GM10266 (cell line): ENCODE results near the gene FERMT2.

ENCODE experiments used
- DNase-seq: peaks from one replicate; pipeline ENCODE4 v3.0.0; 2012; ENCODE audit errors: extremely low spot score
- TF ChIP-seq, protein P1 (sequence below): IDR thresholded peaks from 2 replicates; pipeline ENCODE4 v1.5.1; 2012; ENCODE audit warnings: mild to moderate bottlenecking, low read depth; ENCODE audit not compliant: control insufficient read depth, insufficient read depth; ENCODE audit errors: missing control alignments

FERMT2 gene

DNA sequence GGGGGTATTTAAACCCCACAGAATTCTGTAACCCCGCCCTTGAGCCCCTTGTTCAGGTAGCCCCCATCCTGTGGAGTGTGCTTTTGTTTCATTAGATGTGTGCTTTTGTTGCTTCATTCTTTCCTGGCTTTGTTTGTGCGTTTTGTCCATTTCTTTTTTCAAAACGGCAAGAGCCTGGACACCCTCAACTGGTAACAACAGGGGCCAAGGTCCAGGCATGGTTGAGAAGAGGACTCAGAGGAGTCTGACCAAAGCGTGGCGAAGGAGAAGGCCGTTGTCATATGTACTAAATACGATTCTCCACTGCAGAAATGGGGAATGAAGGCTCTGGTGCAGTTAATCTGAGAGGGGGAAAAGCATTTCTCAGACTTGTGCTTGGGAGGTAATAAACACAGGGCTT is 113.4 kb downstream of the FERMT2 start:
- no peak for DNase-seq
- TF ChIP-seq, protein P1, sequence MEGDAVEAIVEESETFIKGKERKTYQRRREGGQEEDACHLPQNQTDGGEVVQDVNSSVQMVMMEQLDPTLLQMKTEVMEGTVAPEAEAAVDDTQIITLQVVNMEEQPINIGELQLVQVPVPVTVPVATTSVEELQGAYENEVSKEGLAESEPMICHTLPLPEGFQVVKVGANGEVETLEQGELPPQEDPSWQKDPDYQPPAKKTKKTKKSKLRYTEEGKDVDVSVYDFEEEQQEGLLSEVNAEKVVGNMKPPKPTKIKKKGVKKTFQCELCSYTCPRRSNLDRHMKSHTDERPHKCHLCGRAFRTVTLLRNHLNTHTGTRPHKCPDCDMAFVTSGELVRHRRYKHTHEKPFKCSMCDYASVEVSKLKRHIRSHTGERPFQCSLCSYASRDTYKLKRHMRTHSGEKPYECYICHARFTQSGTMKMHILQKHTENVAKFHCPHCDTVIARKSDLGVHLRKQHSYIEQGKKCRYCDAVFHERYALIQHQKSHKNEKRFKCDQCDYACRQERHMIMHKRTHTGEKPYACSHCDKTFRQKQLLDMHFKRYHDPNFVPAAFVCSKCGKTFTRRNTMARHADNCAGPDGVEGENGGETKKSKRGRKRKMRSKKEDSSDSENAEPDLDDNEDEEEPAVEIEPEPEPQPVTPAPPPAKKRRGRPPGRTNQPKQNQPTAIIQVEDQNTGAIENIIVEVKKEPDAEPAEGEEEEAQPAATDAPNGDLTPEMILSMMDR, result no peak

DNA sequence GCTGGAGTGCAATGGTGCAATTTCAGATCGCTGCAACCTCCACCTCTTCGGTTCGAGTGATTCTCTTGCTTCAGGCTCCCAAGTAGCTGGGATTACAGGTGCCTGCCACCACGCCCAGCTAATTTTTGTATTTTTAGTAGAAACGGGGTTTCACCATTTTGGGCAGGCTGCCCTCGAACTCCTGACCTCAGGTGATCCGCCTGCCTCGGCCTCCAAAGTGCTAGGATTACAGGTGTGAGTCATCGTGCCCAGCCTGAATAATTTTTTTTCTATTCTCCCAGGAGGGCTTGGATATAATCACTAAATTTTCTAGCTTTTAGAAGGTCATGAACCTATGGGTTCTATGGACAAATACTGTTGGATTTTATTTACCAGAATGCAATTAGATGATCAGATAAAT is 114.8 kb downstream of the FERMT2 start:
- DNase-seq, result no peak
- TF ChIP-seq, protein P1, result no peak

DNA sequence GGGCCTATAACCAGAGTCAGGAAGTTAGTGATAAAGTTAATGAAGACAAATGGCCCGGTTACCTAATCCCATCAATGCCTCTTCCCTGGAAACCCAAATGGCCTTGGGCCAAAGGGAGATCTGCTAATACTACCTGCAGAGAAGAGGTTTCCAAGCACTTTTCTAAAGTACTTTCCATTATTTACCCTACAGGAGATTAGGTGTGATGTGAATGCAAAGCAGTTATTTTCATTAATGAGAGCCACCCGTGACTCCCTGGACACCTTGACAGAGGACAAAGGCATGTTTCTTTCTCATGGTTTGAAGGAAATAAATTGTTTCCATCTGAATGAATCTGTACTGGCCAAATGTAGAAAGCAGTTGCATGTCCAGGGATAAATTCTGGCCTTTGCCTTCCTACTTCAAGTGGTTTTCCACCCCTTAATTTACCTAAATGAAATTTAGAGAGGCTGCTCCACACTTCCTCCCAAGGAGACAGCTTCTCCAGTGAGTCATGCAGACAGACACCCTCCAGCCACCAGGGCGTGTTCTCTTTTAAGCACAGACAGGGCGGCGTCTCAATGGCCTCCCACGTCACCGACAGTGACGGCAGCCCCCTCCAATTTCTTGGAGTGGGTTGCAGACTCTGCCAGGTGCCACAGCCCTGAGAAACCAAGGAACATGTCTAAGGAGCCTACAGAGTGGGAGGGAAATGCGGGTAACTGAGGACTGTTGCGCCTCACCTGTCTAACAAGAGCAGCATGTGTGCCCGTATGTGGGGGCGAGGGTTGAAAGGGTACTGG is 115.5 kb downstream of the FERMT2 start:
- no peak for DNase-seq
- TF ChIP-seq, protein P1, result no peak

DNA sequence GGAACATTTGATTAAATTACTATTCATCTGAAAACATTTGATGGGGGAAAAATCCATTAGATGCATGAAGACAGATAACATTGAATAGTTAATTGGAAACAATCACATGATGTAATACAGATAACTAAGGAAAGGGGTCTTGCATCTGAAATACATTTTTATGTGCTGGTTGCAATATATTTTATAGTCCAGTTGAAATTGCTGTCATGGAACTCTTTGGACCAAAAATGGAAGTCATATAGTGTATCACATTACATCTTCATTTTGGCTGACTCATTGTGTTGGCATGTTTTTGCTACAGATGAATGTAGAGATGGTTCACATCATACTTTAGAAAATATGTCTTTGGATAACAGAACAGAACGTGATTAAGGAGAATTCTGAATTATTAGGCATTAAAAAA is 116.4 kb downstream of the FERMT2 start:
- no peak for DNase-seq
- TF ChIP-seq, protein P1, result no peak

DNA sequence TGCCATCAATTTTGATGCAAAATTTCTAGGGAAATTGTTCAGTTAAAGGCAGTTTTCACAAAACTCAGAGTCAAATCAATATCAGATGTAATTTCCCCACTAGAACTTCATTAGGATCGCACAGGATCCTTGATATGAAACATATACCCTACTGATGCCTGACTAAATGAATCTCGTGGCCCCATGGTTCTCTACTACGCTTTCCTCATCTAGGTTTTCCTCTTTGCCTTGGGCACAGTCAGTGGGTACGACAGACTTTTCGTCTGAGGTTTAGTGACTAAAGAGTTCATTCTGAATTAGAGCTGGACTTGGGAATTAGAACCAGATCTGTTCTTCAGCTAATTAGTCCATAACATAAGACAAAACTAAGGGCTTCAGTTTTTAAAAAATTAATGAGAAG is 117.0 kb downstream of the FERMT2 start:
- no peak for DNase-seq
- TF ChIP-seq, protein P1, result no peak

DNA sequence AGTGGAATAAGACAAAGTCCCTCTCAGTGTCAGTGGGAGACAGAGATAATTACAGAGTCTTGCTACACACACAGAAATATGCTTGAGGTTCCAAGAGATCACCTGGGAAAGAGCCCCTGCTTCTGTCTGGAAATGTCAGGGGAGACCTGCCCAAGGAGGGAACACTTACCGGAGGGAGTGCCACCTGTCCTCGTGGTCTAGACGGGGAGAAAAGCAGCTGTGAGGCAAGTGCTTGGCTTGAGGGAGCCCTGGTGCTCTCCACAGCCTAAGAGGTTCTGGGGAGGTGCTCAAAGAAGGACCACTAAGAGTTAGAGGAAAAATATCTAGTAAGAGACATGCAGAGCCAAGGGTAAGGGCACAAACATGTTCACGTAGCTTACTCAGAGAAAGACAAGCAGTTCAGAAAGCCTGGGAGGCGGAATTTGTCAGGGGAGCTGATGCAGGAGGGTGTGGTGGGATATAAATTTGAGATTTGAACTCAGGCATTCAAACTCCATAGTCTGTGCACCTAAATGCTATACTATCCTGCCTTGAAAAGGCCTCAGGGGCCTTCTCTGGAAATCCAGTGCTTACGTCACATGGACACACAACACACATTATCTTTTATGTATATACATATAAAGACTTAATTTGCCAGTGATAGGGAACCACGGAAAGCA is 121.2 kb downstream of the FERMT2 start:
- TF ChIP-seq, protein P1, result no peak
- no peak for DNase-seq

DNA sequence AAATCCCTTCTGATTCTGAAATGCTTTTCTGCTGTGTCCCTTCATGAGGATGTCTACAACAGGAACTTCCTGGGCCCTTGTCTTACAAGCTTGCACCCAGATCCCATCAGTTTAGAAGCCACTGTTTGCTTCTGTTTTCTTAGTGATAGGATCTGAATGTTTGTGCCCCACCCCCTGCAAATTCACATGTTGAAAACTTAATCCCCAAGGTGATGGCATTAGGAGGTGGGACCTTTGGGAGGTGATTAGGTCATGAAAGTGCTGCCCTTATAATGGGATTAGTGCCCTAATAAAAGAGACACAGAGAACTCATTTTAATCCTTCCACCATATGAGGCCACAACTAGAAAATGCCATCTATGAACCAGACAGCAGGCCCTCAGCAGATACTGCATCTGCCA is 123.4 kb downstream of the FERMT2 start:
- TF ChIP-seq, protein P1, result no peak

More for the DNA sequence above, 123.4 kb downstream of the FERMT2 start:
- no peak for DNase-seq
